Pons (tissue), 1 donor: ENCODE data around the gene TMEM204.

Experiments
- DNase-seq: peaks from one replicate; pipeline ENCODE4 v3.0.0-alpha.2; 2016; ENCODE audit warnings: low spot score

The TMEM204 gene

DNA sequence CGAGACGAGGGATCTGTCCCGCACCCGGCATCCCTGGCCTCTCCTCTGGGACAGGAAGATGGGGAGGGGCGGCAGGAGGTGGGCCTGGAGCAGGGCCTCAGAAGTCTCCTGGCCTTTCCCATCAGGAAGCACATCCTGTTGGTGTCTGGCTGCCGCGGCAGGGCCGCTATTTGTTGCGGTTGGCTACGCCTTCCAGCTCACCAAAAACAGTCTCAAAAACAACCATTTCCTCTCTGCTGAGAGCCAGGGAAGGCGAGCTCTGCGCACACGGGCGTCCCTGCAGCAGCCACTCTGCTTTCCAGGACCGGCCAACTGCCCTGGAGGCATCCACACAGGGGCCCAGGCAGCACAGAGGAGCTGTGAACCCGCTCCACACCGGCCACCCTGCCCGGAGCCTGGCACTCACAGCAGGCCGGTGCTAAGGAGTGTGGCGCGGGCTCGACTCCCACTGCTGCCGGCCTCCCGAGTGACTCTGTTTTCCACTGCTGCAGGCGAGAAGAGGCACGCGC, at the start of gene TMEM204:
TSS of gene TMEM204 (plus strand) at position 224 of the 509 bp plus-strand sequence. CDS start 610 bp downstream, outside the sequence.
- DNase-seq, result no peak

- no peak for DNase-seq
Observed at GRCh38 chr16:1485847-1486496, 47.5 kb upstream of the TMEM204 start.

GRCh38 chr16:1486551-1487390, 46.7 kb upstream of the TMEM204 start:
- DNase-seq, result no peak

GRCh38 chr16:1487395-1488053, 45.9 kb upstream of the TMEM204 start:
- DNase-seq, result no peak

GRCh38 chr16:1488054-1488601, 45.3 kb upstream of the TMEM204 start:
- no peak for DNase-seq

DNA sequence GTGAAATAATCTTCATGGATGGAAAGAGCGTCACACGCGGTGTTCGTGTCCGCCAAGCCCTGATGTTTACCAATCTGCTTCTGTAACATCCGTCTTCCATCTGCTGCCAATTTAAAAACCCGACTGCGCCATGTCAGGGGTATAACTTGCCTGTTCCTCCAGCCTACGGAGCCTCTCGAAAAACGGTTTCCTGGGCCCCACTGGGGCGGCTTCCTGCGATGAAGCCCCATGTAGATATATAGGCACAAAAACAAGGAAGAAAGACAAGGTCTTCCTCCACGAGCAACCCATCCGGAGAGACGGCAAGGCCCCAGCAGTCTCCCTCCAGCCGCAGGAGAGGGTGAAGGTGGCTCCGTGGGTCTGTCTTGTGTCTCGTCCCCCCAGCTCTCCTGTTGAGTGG, 44.8 kb upstream of the TMEM204 start, which contains the start of gene PTX4:
TSS of gene PTX4 (minus strand) at position 326 of the 400 bp plus-strand sequence. CDS start at position 291, 35 bp downstream.
- DNase-seq, result no peak

- DNase-seq, result no peak
Observed at GRCh38 chr16:1489077-1489476, 44.4 kb upstream of the TMEM204 start.

DNA sequence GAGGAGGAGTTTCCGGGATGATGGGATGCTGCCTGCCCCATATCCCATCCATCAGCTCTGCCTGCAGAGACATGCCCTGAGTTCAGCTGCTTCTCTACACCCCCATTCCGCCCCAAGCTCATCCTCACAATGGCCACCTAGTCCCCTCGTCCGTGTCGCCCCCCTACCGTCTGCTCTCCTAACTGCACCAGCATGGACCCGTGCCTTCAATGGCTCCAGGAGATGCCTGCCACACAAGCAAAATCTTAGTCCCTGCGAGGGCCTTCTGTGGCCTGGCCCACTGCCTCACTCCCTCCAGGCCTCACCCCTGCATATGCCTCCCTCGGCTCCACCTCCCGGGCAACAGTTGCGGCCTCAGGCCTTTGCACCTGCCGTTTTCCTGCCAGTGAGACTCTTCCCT, 42.1 kb upstream of the TMEM204 start:
- no peak for DNase-seq

DNA sequence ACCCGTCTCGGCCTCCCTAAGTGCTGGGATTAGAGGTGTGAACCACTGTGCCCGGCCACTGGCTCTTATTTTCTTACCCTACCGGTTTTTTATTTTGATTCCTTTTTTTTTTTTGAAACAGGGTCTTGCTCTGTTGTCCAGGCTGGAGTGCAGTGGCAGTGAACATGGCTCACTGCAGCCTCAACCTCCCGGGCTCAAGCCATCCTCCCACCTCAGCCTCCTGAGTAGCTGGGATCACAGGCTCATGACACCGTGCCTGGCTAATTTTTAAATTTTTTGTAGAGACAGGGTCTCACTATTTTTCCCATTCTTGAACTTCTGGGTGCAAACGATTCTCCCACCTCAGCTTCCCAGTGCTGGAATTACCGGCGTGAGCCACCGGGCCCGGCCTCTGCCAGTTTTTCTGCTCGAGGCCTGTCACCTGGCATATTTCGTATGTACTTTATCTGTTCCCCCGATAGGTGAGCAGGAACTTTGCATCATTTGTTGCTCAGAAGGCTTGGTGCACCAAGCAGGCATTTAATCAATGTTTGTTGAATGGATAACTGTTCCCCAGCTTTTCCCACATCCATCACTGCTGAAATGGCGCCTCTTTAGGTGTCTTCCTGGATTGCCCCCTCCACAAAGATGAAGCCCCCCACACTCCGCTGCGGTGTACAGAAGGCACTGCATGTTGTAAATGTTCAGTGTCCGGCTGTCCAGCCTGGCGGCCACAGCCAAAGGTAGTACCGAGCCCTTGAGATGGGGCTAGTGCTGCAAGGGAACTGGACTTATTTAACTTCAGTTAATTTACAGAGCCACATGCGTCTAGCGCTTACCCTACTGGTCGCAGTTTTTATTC, 41.2 kb upstream of the TMEM204 start:
- no peak for DNase-seq

DNA sequence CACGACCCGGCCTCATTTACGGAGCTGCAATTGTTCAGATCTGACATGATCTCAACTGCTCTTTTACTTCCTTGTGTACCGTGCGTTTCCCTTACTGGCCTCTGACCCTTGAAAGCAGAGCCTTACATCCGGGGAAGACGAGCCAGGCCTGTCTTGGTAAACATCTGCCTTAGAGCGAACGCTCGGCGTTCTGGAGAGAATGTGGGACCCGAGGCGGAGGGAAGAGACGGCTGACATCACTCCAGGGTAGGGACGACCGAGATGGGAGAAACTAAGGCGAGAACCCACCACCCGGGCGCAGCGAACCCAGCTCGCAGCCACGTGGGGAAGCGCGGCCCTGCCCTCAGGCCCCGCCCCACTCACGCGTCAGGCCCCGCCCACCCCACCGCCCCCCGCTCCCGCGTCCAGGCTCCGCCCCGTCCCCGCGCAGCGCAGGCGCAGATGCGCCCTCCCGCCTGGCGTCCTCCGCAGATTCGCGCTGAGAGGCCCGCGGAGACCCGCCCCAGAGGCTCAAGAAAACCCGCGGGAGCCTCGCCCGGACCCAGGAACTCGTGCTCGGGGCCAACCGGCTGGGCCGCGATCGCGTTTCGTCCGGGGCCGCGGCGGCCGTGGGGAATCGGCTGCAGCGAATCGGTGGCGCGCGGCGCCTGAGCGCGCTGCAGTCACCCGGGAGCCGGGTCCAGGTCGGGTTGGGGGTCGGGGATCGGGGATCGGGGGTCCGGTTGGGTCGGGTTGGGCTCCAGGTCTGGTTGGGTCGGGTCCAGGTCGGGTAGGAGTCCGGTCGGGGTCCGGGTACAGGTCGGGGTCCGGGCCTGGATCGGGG, 40.3 kb upstream of the TMEM204 start, which contains the start of gene TELO2:
TSS of gene TELO2 (plus strand) at position 438 of the 823 bp plus-strand sequence. CDS start 922 bp downstream, outside the sequence.
- peak; percentile 63 for DNase-seq

DNA sequence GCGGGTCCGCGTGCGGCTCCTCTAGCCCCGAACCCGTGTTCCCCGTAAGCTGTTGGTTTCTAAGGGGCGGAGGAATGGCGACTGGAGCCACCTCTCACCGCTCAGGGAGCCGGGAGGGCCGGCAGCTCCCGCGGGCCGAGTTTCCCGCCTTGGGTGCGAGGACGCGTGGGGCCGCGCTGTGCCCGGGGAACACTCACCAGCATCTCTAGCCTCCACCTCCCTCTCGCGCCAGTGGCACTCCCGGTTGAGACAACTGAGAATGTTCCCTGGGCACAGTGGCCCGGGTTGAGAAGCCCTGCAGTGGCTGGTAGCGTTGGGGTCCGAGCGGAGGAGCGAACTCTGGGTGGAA, 39.7 kb upstream of the TMEM204 start:
- DNase-seq, result no peak

- no peak for DNase-seq
Observed at GRCh38 chr16:1494129-1494640, 39.3 kb upstream of the TMEM204 start.

- DNase-seq, result no peak
Observed at GRCh38 chr16:1494711-1495110, 38.8 kb upstream of the TMEM204 start.

DNA sequence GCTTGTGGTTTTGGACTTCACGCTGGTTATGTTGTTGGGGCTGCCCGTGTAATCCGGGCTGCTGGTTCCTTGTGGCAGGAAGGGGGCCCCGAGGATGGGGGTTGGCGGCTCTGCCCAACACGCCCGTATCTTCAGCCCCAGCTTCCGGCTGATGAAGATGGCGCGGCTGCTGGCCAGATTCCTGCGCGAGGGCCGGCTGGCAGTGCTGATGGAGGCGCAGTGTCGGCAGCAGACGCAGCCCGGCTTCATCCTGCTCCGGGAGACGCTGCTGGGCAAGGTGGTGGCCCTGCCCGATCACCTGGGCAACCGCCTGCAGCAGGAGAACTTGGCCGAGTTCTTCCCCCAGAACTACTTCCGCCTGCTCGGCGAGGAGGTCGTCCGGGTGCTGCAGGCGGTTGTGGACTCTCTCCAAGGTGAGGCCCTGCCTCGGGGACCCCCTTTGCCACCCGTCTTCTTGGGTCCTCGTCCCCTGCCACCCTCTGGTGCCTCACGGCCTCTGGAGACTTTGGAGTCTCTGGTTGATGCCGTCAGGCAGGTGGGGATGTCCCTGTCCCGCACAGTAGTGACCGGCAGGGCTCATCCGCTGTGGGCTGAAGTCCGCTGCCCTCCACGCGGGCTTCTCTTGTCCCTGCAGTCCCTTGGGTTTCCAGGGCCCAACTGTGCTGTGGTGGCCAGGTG, 38.1 kb upstream of the TMEM204 start:
- no peak for DNase-seq

GRCh38 chr16:1495889-1496262, 37.6 kb upstream of the TMEM204 start:
- DNase-seq, result no peak

- no peak for DNase-seq
Observed at GRCh38 chr16:1496464-1496863, 37.0 kb upstream of the TMEM204 start.

- DNase-seq, result no peak
Observed at GRCh38 chr16:1497014-1497598, 36.4 kb upstream of the TMEM204 start.

DNA sequence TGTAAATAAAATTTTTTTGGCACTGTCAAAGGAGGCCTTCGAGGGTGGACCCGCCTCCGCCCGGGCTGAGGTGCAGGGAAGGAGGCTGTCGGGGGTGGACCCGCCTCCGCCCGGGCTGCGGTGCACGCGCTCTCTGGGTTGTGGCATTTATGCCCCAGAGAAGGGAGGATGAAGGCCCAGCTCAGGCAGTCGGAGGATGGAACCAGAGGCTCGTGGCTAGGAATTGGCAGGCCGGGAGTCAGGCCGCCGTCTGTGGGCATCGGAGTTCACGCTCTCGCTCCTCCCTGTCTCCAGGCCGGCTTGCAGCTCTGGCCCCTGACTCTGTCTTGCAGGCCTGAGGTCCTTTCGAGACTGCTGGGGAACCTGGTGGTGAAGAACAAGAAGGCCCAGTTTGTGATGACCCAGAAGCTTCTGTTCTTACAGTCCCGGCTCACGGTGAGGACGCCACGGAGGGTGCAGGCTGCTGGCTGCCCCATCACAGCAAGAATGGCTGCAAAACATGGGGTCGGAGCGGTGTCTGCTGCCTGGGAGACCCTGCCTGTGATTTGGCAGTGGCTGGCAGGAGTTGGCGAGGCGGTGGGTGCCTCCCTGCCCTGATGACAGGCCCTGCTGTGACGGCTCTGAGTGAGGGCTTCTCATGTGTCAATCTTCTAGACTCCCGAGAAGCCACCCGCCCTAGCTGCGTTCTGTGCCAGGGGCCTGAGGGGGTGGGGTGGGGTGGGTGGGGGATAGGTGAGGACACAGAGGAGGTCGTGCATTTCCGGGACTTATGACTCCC, 34.4 kb upstream of the TMEM204 start:
- no peak for DNase-seq
